HCT116 (cell line): ENCODE data around the gene PMAIP1. TPM values are rescaled to one million over a fixed set of nuclear protein-coding genes. Genes with fewer than 3 reads are reported as not detected.

Experiments used
- ATAC-seq: fragments of 200-7000 bp; cut with Tn5 transposase; 2 replicates; pipeline ENCODE4 v1.9.1; 2020; ENCODE audit warnings: mild to moderate bottlenecking, moderate library complexity
- BruUV-seq: library from RNA; stranded (reverse); fragments of 400-500 nt; replicated peaks from 2 replicates; lab custom pipeline; 2021; lab: Mats Ljungman, UMichigan
- CTCF ChIA-PET: fragments of 300-600 bp; sonication (Branson Sonifier 250); formaldehyde crosslinking; loops from one replicate; lab custom pipeline; 2021; ENCODE audit warnings: antibody characterized with exemption; lab: Charles Lee
- POLR2A ChIA-PET: fragments of 300-600, 350-600 bp; sonication (Branson Sonifier 250); formaldehyde crosslinking; loops from one replicate; lab custom pipeline; 2021; ENCODE audit warnings: antibody characterized with exemption; lab: Charles Lee
- RAD21 ChIA-PET, 2 experiments: fragments of 300-600 bp; sonication (Branson Sonifier 250); formaldehyde crosslinking; loops; one replicate each; lab custom pipeline; 2023; ENCODE audit warnings: low total read pairs in 2 of 2; ENCODE audit not compliant: uncharacterized antibody in 2 of 2, unreplicated experiment in 2 of 2, low non-redundant PET in 1 of 2; lab: Charles Lee
- DNase-seq: peaks from one replicate; pipeline ENCODE4 v3.0.0-alpha.2; 2010; ENCODE audit warnings: low read depth, low spot score
- H2AFZ ChIP-seq: fragments of 200-600 bp; shearing (Covaris generic), sonication (generic); 2 replicates; pipeline ENCODE4 v1.6.1; 2017; ENCODE audit warnings: low read depth, mixed run types, mixed read lengths, antibody characterized with exemption, low read length; ENCODE audit not compliant: poor library complexity, severe bottlenecking
- H3K27ac ChIP-seq: 2 replicates; pipeline ENCODE4 v1.5.1; 2012; ENCODE audit warnings: low read depth, low read length
- H3K27me3 ChIP-seq: fragments of 200-600 bp; sonication (generic); 2 replicates; pipeline ENCODE4 v1.6.1; 2016; ENCODE audit warnings: mixed run types, low read length, mixed read lengths; ENCODE audit not compliant: insufficient read depth
- H3K36me3 ChIP-seq, 2 experiments: fragments of 200-500 bp in 1 of 2; fragments of 200-600 bp in 1 of 2; sonication (Bioruptor generic) in 1 of 2; sonication (generic) in 1 of 2; 2 replicates each; pipeline versions ENCODE4 v1.5.1 to v1.6.1; 2014 to 2016; ENCODE audit warnings: low read length in 2 of 2, inconsistent platforms in 1 of 2, mixed read lengths in 1 of 2, mixed run types in 1 of 2; ENCODE audit not compliant: insufficient read depth in 2 of 2, control insufficient read depth in 1 of 2
- H3K4me1 ChIP-seq, 2 experiments: fragments of 200-600 bp in 1 of 2; sonication (generic) in 1 of 2; 2 replicates each; pipeline versions ENCODE4 v1.5.1 to v1.6.1; 2012 to 2017; ENCODE audit warnings: low read length in 2 of 2, inconsistent platforms in 1 of 2, mild to moderate bottlenecking in 1 of 2, mixed read lengths in 1 of 2, mixed run types in 1 of 2, moderate library complexity in 1 of 2; ENCODE audit not compliant: insufficient read depth in 2 of 2, control insufficient read depth in 1 of 2
- H3K4me2 ChIP-seq: fragments of 200-600 bp; sonication (generic); 2 replicates; pipeline ENCODE4 v1.6.1; 2017; ENCODE audit warnings: mixed run types, low read length, mixed read lengths
- H3K4me3 ChIP-seq, 2 experiments: fragments of 200-600 bp in 1 of 2; sonication (generic) in 1 of 2; replicated peaks in 1 of 2; 2 replicates each; pipeline ENCODE4 v1.5.1; 2011 to 2016; ENCODE audit warnings: low read length in 2 of 2, control low read depth in 1 of 2, low read depth in 1 of 2, mild to moderate bottlenecking in 1 of 2, mixed read lengths in 1 of 2, mixed run types in 1 of 2
- H3K79me2 ChIP-seq: fragments of 200-600 bp; sonication (generic); 2 replicates; pipeline ENCODE4 v1.6.1; 2017; ENCODE audit warnings: mild to moderate bottlenecking, mixed run types, low read length, moderate library complexity, mixed read lengths; ENCODE audit not compliant: insufficient read depth
- H3K9ac ChIP-seq: fragments of 200-600 bp; sonication (generic); 2 replicates; pipeline ENCODE4 v1.6.1; 2016; ENCODE audit warnings: low read length, mixed read lengths
- H3K9me2 ChIP-seq: fragments of 200-600 bp; sonication (generic), shearing (Covaris generic); 2 replicates; pipeline ENCODE4 v1.6.1; 2017; ENCODE audit warnings: mixed run types, mild to moderate bottlenecking, moderate library complexity; ENCODE audit not compliant: insufficient read depth
- H3K9me3 ChIP-seq, 2 experiments: fragments of 200-500 bp in 1 of 2; fragments of 200-600 bp in 1 of 2; sonication (Bioruptor generic) in 1 of 2; sonication (generic) in 1 of 2; 2 replicates each; pipeline ENCODE4 v1.6.1; 2014 to 2017; ENCODE audit warnings: low read length in 2 of 2, mixed read lengths in 2 of 2, inconsistent platforms in 1 of 2, low read depth in 1 of 2, mild to moderate bottlenecking in 1 of 2, mixed run types in 1 of 2, moderate library complexity in 1 of 2; ENCODE audit not compliant: control insufficient read depth in 1 of 2, insufficient read depth in 1 of 2
- H4K20me1 ChIP-seq: fragments of 200-600 bp; sonication (generic), shearing (Covaris generic); 2 replicates; pipeline ENCODE4 v1.6.1; 2017; ENCODE audit warnings: mixed run types, mild to moderate bottlenecking, moderate library complexity; ENCODE audit not compliant: insufficient read depth
- CBX3 ChIP-seq: IDR thresholded peaks from 2 replicates; pipeline ENCODE4 v1.6.1; 2012; ENCODE audit warnings: low read depth
- CTCF ChIP-seq, 3 experiments: fragments of 200-600 bp in 1 of 3; sonication (generic) in 1 of 3; IDR thresholded peaks in 2 of 3; conservative IDR thresholded peaks in 1 of 3; 2 replicates each; pipeline ENCODE4 v1.5.1; 2012 to 2017; ENCODE audit warnings: low read depth in 2 of 3, low read length in 2 of 3, antibody characterized with exemption in 1 of 3, borderline replicate concordance in 1 of 3, control low read depth in 1 of 3, mild to moderate bottlenecking in 1 of 3, mixed read lengths in 1 of 3, mixed run types in 1 of 3, moderate library complexity in 1 of 3; ENCODE audit not compliant: insufficient read depth in 1 of 3
- EGR1 ChIP-seq: IDR thresholded peaks from 2 replicates; pipeline ENCODE4 v1.6.1; 2012; ENCODE audit warnings: low read depth
- ELF1 ChIP-seq: IDR thresholded peaks from 2 replicates; pipeline ENCODE4 v1.6.1; 2012; ENCODE audit warnings: low read depth, borderline replicate concordance
- EZH2 ChIP-seq: fragments of 200-600 bp; sonication (generic); IDR thresholded peaks from 2 replicates; pipeline ENCODE4 v1.6.1; 2017; ENCODE audit warnings: antibody characterized with exemption, mixed run types
- EZH2phosphoT487 ChIP-seq: fragments of 200-600 bp; IDR thresholded peaks from 2 replicates; pipeline ENCODE4 v1.6.1; 2018; ENCODE audit warnings: antibody characterized with exemption, borderline replicate concordance
- FOSL1 ChIP-seq: IDR thresholded peaks from 2 replicates; pipeline ENCODE4 v1.6.1; 2012; ENCODE audit warnings: low read depth
- YY1 ChIP-seq: IDR thresholded peaks from 2 replicates; pipeline ENCODE4 v1.6.1; 2011; ENCODE audit warnings: low read length, low read depth, moderate library complexity, mild to moderate bottlenecking; ENCODE audit not compliant: insufficient replicate concordance; ENCODE audit errors: extremely low read depth
- ZFX ChIP-seq: fragments of 450-650 bp; IDR thresholded peaks from 2 replicates; pipeline ENCODE4 v1.6.1; 2017
- intact Hi-C: fragments of 100-400 bp; cut with micrococcal nuclease; formaldehyde crosslinking; loops from 2 replicates; pipeline ENCODE4 v1.10.0; 2022
- total RNA-seq: library from RNA; stranded (reverse); gene quantifications from one replicate; pipeline ENCODE4 v1.2.1, GENCODE V29; 2021; ENCODE audit not compliant: unreplicated experiment
- TF ChIP-seq, protein P1 (sequence below): IDR thresholded peaks from 2 replicates; pipeline ENCODE4 v1.6.1; 2012
- TF ChIP-seq, protein P2 (sequence below): IDR thresholded peaks from 2 replicates; pipeline ENCODE4 v1.6.1; 2012
- TF ChIP-seq, protein P3 (sequence below): IDR thresholded peaks from 2 replicates; pipeline ENCODE4 v1.6.1; 2012; ENCODE audit warnings: low read depth

The PMAIP1 gene
- total RNA-seq, 1 experiment from 2014 or later = 66.7 TPM

DNA sequence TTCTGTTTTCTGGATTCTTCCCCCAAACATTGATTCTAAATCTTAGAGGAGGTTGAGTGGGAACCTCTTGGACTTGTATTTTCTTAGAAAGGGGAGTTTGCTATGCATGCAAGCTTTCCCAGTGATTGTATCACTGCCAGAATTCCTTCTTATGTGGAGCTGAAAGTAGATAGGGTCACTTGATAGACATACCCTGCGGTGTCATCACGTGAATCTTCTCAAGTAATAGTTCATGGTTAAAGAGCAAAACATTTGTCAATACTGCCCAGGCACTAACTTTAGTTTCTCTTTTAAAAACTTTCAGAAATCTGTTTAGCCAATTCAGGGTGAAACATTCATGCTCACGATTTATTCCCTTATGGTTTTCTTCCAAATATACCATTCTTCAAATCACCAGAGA lies 6.4 kb downstream of the PMAIP1 start:
- no peak for DNase-seq
- Histone ChIP-seq H3K79me2 (peaks cover 29% of the 10 kb centered on the region), H4K20me1 (peaks cover 13% of the 10 kb centered on the region; the same call in 1 of the 2 replicates), H3K4me3 (no peak overlapping the region), H2AFZ (no peak overlapping the region), H3K9me2 (no peaks in the 10 kb centered on the region), H3K27ac (no peak overlapping the region), H3K27me3 (no peaks in the 10 kb centered on the region), H3K4me1 (peaks cover 43 to 96% of the 10 kb centered on the region in 2 experiments), H3K36me3 (peaks cover 11 to 20% of the 10 kb centered on the region in 2 experiments; a peak in 3 of 4 replicates), H3K9me3 (no peaks in the 10 kb centered on the region), H3K9ac (no peak overlapping the region), H3K4me2 (peak overlapping the region; percentile 4; the same call in 1 of the 2 replicates)
- TF ChIP-seq CBX3 (no peak), CTCF (IDR thresholded peaks at IDR 0.05 in 2 of 3, conservative IDR thresholded peaks at IDR 0.05 in 1 of 3; ENCODE audit: borderline replicate concordance in 1 of 3, insufficient read depth in 1 of 3, low read depth in 2 of 3, low read length in 2 of 3) (no peak), ZFX (no peak)
- RAD21 ChIA-PET = no interaction called here
- BruUV-seq = no TSS peak
- POLR2A ChIA-PET = interaction anchor here (0.6 to 3.3 kb wide), 5 partner anchors 12 to 629 kb away, joined by 5 to 19 read pairs (median 8); no protein-coding TSS in a partner anchor
- intact Hi-C loops = loop anchor here (5.0 kb wide), 1 partner anchor 69 kb away; no protein-coding TSS in a partner anchor
- CTCF ChIA-PET = interaction anchor here (2.1 kb wide), 1 partner anchor 82 kb away, joined by 9 read pairs; no protein-coding TSS in a partner anchor
- ATAC-seq = no peak

GRCh38 chr18:59907172-59907571 lies 7.4 kb downstream of the PMAIP1 start:
- peaks cover 6% of the 10 kb centered on the region; the same call in 1 of the 2 replicates for H4K20me1 ChIP-seq
- ChIA-PET RAD21 (no interaction called here), CTCF (no interaction called here), POLR2A (interaction anchor here (0.7 kb wide), 1 partner anchor 70 kb away, joined by 3 read pairs; no protein-coding TSS in a partner anchor)
- H3K36me3 ChIP-seq = peaks cover 11 to 16% of the 10 kb centered on the region in 2 experiments; a peak in 3 of 4 replicates
- H3K4me1 ChIP-seq = peaks cover 36 to 87% of the 10 kb centered on the region in 2 experiments
- no peak overlapping the region for H3K4me2 ChIP-seq
- H3K79me2 ChIP-seq = peaks cover 19% of the 10 kb centered on the region
- no peaks in the 10 kb centered on the region for H3K9me2 ChIP-seq
- no TSS peak for BruUV-seq
- DNase-seq (no peak), ATAC-seq (no peak)
- H3K9me3 ChIP-seq = no peaks in the 10 kb centered on the region
- intact Hi-C loops = loop anchor here (5.0 kb wide), 1 partner anchor 70 kb away; no protein-coding TSS in a partner anchor
- no peaks in the 10 kb centered on the region for H3K27me3 ChIP-seq
- H3K27ac ChIP-seq = no peak overlapping the region
- no peak overlapping the region for H3K9ac ChIP-seq
- H2AFZ ChIP-seq = no peak overlapping the region
- no peak overlapping the region for H3K4me3 ChIP-seq
- TF ChIP-seq ELF1 (no peak), FOSL1 (no peak), YY1 (no peak), EZH2phosphoT487 (no peak), CBX3 (no peak), EZH2 (no peak), EGR1 (no peak)
- TF ChIP-seq, protein P1, sequence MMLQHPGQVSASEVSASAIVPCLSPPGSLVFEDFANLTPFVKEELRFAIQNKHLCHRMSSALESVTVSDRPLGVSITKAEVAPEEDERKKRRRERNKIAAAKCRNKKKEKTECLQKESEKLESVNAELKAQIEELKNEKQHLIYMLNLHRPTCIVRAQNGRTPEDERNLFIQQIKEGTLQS = no peak
- TF ChIP-seq, protein P2, sequence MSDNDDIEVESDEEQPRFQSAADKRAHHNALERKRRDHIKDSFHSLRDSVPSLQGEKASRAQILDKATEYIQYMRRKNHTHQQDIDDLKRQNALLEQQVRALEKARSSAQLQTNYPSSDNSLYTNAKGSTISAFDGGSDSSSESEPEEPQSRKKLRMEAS = no peak
- TF ChIP-seq, protein P3, sequence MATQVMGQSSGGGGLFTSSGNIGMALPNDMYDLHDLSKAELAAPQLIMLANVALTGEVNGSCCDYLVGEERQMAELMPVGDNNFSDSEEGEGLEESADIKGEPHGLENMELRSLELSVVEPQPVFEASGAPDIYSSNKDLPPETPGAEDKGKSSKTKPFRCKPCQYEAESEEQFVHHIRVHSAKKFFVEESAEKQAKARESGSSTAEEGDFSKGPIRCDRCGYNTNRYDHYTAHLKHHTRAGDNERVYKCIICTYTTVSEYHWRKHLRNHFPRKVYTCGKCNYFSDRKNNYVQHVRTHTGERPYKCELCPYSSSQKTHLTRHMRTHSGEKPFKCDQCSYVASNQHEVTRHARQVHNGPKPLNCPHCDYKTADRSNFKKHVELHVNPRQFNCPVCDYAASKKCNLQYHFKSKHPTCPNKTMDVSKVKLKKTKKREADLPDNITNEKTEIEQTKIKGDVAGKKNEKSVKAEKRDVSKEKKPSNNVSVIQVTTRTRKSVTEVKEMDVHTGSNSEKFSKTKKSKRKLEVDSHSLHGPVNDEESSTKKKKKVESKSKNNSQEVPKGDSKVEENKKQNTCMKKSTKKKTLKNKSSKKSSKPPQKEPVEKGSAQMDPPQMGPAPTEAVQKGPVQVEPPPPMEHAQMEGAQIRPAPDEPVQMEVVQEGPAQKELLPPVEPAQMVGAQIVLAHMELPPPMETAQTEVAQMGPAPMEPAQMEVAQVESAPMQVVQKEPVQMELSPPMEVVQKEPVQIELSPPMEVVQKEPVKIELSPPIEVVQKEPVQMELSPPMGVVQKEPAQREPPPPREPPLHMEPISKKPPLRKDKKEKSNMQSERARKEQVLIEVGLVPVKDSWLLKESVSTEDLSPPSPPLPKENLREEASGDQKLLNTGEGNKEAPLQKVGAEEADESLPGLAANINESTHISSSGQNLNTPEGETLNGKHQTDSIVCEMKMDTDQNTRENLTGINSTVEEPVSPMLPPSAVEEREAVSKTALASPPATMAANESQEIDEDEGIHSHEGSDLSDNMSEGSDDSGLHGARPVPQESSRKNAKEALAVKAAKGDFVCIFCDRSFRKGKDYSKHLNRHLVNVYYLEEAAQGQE = no peak
